ENCODE data around the gene CHN1. TPM values are rescaled to one million over a fixed set of nuclear protein-coding genes. Genes with fewer than 3 reads are reported as not detected.
A peak's percentile ranks its signal among the peaks of the same experiment; 100 is the strongest.

The CHN1 gene
- total RNA-seq, 1 donor from 2014 or later = 32.7 TPM

DNA sequence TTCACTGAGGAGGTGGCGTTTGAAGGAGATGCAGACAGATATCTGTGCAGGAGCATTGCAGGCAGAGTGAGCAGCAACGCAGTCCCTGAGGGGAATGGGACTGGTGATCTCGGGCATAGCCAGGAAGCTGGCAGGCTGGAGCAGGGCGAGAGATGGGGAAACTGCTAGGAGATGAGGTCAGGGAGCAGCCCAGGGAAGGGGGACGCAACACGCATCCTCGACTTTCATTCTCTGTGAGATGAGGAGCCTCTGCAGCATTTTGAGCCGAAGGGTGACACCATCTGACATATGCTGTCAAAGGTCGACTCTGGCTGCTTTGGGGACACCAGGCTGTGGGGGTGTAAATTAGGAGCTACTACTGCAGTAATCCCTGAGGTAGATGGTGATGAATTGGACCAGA, 236.6 kb downstream of the CHN1 start:
- Mint-ChIP-seq H3K27ac (no peak overlapping the region), H3K4me3 (no peak overlapping the region)

DNA sequence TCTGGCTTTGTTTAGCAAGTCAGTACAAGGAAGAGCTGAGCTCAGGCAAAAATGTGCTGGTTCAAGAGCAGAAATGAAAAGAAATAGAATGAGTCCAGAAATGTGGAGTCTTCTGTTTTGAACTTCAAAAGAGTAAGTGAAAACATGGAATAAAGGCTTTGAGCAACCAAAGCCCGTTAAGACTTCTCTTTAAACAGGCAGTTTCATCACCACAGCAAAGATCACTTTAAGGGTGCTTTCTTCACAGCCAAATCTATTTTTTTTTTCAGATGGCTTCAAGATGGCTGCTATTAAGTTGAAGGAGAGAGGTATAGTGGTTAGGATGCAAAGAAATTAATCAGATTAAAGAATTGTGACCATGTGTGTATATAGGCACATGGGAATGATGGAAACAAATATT, 238.9 kb downstream of the CHN1 start:
- TF ChIP-seq, protein P1, sequence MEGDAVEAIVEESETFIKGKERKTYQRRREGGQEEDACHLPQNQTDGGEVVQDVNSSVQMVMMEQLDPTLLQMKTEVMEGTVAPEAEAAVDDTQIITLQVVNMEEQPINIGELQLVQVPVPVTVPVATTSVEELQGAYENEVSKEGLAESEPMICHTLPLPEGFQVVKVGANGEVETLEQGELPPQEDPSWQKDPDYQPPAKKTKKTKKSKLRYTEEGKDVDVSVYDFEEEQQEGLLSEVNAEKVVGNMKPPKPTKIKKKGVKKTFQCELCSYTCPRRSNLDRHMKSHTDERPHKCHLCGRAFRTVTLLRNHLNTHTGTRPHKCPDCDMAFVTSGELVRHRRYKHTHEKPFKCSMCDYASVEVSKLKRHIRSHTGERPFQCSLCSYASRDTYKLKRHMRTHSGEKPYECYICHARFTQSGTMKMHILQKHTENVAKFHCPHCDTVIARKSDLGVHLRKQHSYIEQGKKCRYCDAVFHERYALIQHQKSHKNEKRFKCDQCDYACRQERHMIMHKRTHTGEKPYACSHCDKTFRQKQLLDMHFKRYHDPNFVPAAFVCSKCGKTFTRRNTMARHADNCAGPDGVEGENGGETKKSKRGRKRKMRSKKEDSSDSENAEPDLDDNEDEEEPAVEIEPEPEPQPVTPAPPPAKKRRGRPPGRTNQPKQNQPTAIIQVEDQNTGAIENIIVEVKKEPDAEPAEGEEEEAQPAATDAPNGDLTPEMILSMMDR (IDR thresholded peaks at IDR 0.05; ENCODE audit: unreplicated experiment) = no peak
- Mint-ChIP-seq H3K27me3 (ENCODE audit: low read depth) (no peaks in the 10 kb centered on the region), H3K4me1 (peaks cover 13% of the 10 kb centered on the region), H3K4me3 (no peak overlapping the region), H3K36me3 (no peaks in the 10 kb centered on the region), H3K27ac (no peak overlapping the region), H3K9me3 (no peaks in the 10 kb centered on the region)
- DNase-seq (ENCODE audit: low spot score in 2 of 2, unreplicated experiment in 2 of 2) = no peak

More for the DNA sequence above, 236.6 kb downstream of the CHN1 start:
- H3K9me3 Mint-ChIP-seq = no peaks in the 10 kb centered on the region
- DNase-seq (ENCODE audit: low spot score in 2 of 2, unreplicated experiment in 2 of 2) = no peak
- H3K27me3 Mint-ChIP-seq (ENCODE audit: low read depth) = no peaks in the 10 kb centered on the region
- TF ChIP-seq, protein P1 (IDR thresholded peaks at IDR 0.05; ENCODE audit: unreplicated experiment) = no peak
- peaks cover 18% of the 10 kb centered on the region for H3K4me1 Mint-ChIP-seq
- H3K36me3 Mint-ChIP-seq = no peaks in the 10 kb centered on the region

DNA sequence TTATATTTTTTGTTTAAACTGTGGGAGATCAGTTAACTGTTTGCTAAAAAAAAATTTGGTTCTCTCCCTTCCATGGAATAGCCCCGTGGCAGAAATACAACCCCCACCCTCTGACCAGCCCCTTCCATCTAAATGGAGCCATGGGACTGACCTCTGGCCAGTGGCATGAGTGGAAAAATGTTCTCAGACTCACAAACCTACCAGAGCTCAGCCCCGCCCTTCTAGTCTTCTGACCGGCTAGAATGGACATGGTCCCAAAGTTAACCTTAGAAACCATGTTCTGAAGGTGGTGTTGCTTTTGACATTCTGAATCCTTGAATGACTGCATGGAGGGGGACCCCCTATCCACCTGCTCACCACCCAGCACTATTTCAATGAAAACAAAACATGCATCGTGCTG, 239.6 kb downstream of the CHN1 start:
- TF ChIP-seq, protein P1 (IDR thresholded peaks at IDR 0.05; ENCODE audit: unreplicated experiment) = no peak
- H3K36me3 Mint-ChIP-seq = no peaks in the 10 kb centered on the region
- no peak for DNase-seq (ENCODE audit: low spot score in 2 of 2, unreplicated experiment in 2 of 2)
- no peak overlapping the region for H3K4me3 Mint-ChIP-seq
- no peaks in the 10 kb centered on the region for H3K9me3 Mint-ChIP-seq
- H3K27me3 Mint-ChIP-seq (ENCODE audit: low read depth) = no peaks in the 10 kb centered on the region
- H3K27ac Mint-ChIP-seq = no peak overlapping the region
- peaks cover 13% of the 10 kb centered on the region for H3K4me1 Mint-ChIP-seq

DNA sequence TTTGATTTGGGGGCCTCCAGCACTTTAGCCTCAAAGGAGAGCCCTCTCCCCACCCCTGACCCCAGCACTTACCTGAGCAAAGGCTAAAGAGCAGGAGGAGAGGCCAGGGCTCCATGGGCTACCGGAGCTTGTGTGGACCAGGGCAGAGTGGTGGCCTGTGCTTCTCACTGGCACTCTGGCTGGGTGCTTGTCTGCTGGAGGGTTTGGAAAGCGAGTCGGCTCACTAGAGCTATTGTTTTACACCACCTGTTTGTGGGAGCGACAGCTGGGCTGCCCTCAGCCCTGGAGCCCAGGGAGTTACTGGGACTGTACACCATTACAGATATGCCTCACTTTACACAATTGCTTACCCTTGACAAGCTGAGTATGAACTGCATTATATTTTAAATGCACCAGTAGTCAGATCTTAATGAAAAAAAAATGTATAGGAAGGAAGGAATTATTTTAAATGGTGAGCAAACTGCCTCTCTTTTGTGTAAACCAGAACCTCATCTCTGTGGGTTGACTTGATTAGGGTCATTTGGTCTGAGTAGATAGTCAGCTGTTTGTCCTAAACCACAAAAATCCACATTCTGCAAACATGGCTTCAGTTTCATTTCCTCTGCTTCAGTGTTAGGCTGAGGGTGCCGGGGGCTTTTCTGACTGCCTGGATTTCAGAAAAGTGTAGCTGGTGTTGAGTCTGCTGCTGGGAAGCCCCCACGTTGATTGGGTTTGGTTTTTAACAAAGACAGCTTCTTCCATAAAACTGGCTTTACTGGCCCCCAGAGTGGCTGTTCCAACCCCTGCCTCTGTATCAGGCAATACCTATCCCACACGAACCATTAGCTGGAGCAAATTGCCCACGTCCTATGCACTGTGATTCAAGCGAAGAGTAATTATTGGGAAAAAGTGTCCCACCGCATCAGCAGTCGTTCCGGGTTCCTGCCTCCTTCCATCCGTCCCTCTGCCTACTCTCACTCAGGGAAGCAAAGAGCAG, 240.6 kb downstream of the CHN1 start, which contains the start of gene CHRNA1:
Gene CHRNA1, minus strand, starts transcription at position 193 of the 976 bp plus-strand sequence. Its CDS starts 78 bp downstream, at position 115.
- TF ChIP-seq, protein P1 (IDR thresholded peaks at IDR 0.05; ENCODE audit: unreplicated experiment) = no peak
- Mint-ChIP-seq H3K27ac (peak within 1 kb of the TSS; percentile 10), H3K36me3 (no peaks in the 10 kb centered on the region), H3K27me3 (ENCODE audit: low read depth) (no peaks in the 10 kb centered on the region), H3K4me3 (no peak within 1 kb of the TSS), H3K4me1 (peaks cover 13% of the 10 kb centered on the region), H3K9me3 (no peaks in the 10 kb centered on the region)
- no peak for DNase-seq (ENCODE audit: low spot score in 2 of 2, unreplicated experiment in 2 of 2)

DNA sequence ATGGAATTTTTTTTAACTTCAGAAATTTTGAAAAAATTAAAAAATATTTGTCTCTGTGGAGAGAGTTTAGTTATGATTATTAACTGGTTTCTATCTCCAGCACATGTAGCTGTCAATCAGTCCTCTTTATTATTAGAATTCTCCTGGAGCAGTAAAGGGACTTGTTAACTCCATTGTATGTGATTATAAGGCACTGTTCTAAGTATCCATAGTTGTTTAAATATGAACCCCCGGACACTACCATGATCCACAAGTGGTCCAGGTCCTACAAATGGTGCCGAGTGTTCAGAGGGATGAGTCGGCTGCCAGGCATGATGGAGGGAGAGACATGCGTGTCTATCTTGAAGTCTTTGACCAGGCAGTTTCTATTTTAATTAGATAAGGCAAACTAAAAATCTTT, 241.4 kb downstream of the CHN1 start:
- Mint-ChIP-seq H3K36me3 (no peaks in the 10 kb centered on the region), H3K4me3 (no peak overlapping the region), H3K27ac (peak overlapping the region; percentile 10), H3K4me1 (peaks cover 13% of the 10 kb centered on the region), H3K9me3 (no peaks in the 10 kb centered on the region), H3K27me3 (ENCODE audit: low read depth) (no peaks in the 10 kb centered on the region)
- TF ChIP-seq, protein P1 (IDR thresholded peaks at IDR 0.05; ENCODE audit: unreplicated experiment) = no peak
- no peak for DNase-seq (ENCODE audit: low spot score in 2 of 2, unreplicated experiment in 2 of 2)
